IMR-90 (cell line): ENCODE measurements around the gene KDM2B. TPM values are rescaled to one million over a fixed set of nuclear protein-coding genes. Genes with fewer than 3 reads are reported as not detected.

Source experiments
- ATAC-seq: fragments of 200-7000 bp; cut with Tn5 transposase; 2 replicates; pipeline ENCODE4 v1.9.1; 2020; ENCODE audit warnings: low read depth, mild to moderate bottlenecking, moderate library complexity
- BruUV-seq: library from RNA; stranded (reverse); fragments of 400-500 nt; replicated peaks from 2 replicates; lab custom pipeline; 2021; lab: Mats Ljungman, UMichigan
- CTCF ChIA-PET: fragments of 300-600 bp; formaldehyde crosslinking; extraction: SDS; loops from one replicate; lab custom pipeline; 2021; ENCODE audit warnings: antibody characterized with exemption; lab: Yijun Ruan, JAX
- POLR2A ChIA-PET: fragments of 300-600 bp; sonication (Branson Sonifier 250); formaldehyde crosslinking; loops from one replicate; lab custom pipeline; 2022; ENCODE audit warnings: antibody characterized with exemption; ENCODE audit not compliant: unreplicated experiment; lab: Charles Lee
- DNase-seq: peaks from one replicate; pipeline ENCODE4 v3.0.0; 2013
- H2AFZ ChIP-seq: replicated peaks from 2 replicates; pipeline ENCODE3; 2013; ENCODE audit warnings: low read length, mild to moderate bottlenecking; ENCODE audit not compliant: poor library complexity
- H2AK5ac ChIP-seq: 2 replicates; pipeline ENCODE4 v1.6.1; 2013; ENCODE audit warnings: low read depth, low read length, inconsistent platforms
- H2AK9ac ChIP-seq: replicated peaks from 2 replicates; pipeline ENCODE3; 2013; ENCODE audit warnings: mild to moderate bottlenecking, low read depth, low read length, moderate library complexity; ENCODE audit not compliant: poor library complexity
- H2BK120ac ChIP-seq: 2 replicates; pipeline ENCODE4 v1.6.1; 2013; ENCODE audit warnings: low read depth, low read length, inconsistent platforms
- H2BK15ac ChIP-seq: 3 replicates; pipeline ENCODE4 v1.6.1; 2013; ENCODE audit warnings: low read depth, low read length, inconsistent platforms
- H2BK20ac ChIP-seq: 2 replicates; pipeline ENCODE4 v1.6.1; 2013; ENCODE audit warnings: low read depth, mild to moderate bottlenecking, inconsistent platforms, low read length, moderate library complexity
- H2BK5ac ChIP-seq: 2 replicates; pipeline ENCODE4 v1.6.1; 2013; ENCODE audit warnings: mild to moderate bottlenecking, low read depth, low read length, inconsistent platforms; ENCODE audit not compliant: poor library complexity, severe bottlenecking
- H3K14ac ChIP-seq: replicated peaks from 2 replicates; pipeline ENCODE4 v1.6.1; 2013; ENCODE audit warnings: low read depth, low read length, inconsistent platforms
- H3K18ac ChIP-seq: 2 replicates; pipeline ENCODE4 v1.6.1; 2013; ENCODE audit warnings: low read depth, low read length, control low read depth
- H3K23ac ChIP-seq: 2 replicates; pipeline ENCODE4 v1.6.1; 2013; ENCODE audit warnings: low read depth, low read length, inconsistent platforms
- H3K27ac ChIP-seq: 2 replicates; pipeline ENCODE4 v1.5.1; 2013; ENCODE audit warnings: mild to moderate bottlenecking, control low read depth, low read length; ENCODE audit not compliant: insufficient read depth
- H3K27me3 ChIP-seq: 2 replicates; pipeline ENCODE4 v1.6.1; 2013; ENCODE audit warnings: low read length; ENCODE audit not compliant: control insufficient read depth, insufficient read depth
- H3K36me3 ChIP-seq: 2 replicates; pipeline ENCODE4 v1.6.1; 2013; ENCODE audit warnings: low read length, mixed read lengths; ENCODE audit not compliant: control insufficient read depth, insufficient read depth
- H3K4ac ChIP-seq: 2 replicates; pipeline ENCODE4 v1.6.1; 2013; ENCODE audit warnings: low read depth, low read length, inconsistent platforms
- H3K4me1 ChIP-seq: 2 replicates; pipeline ENCODE4 v1.6.1; 2013; ENCODE audit warnings: low read length, mixed read lengths; ENCODE audit not compliant: control insufficient read depth, insufficient read depth
- H3K4me2 ChIP-seq: 2 replicates; pipeline ENCODE4 v1.6.1; 2013; ENCODE audit warnings: low read depth, mild to moderate bottlenecking, control low read depth, low read length, moderate library complexity
- H3K4me3 ChIP-seq: 2 replicates; pipeline ENCODE4 v1.5.1; 2013; ENCODE audit warnings: low read depth, mild to moderate bottlenecking, control low read depth, low read length, moderate library complexity; ENCODE audit not compliant: insufficient read depth
- H3K56ac ChIP-seq: 2 replicates; pipeline ENCODE4 v1.6.1; 2013; ENCODE audit warnings: low read length, inconsistent platforms; ENCODE audit not compliant: insufficient read depth; ENCODE audit errors: extremely low read depth
- H3K79me1 ChIP-seq, 2 experiments: 2 replicates each; pipeline ENCODE4 v1.6.1; 2013; ENCODE audit warnings: low read length in 2 of 2, inconsistent platforms in 1 of 2, low read depth in 1 of 2
- H3K9ac ChIP-seq: 2 replicates; pipeline ENCODE4 v1.6.1; 2013; ENCODE audit warnings: low read depth, low read length, control low read depth
- H3K9me1 ChIP-seq: 2 replicates; pipeline ENCODE4 v1.6.1; 2013; ENCODE audit warnings: low read length, inconsistent platforms; ENCODE audit not compliant: insufficient read depth
- H3K9me3 ChIP-seq: 2 replicates; pipeline ENCODE4 v1.6.1; 2013; ENCODE audit warnings: low read length; ENCODE audit not compliant: control insufficient read depth, insufficient read depth
- H4K20me1 ChIP-seq: 2 replicates; pipeline ENCODE4 v1.6.1; 2013; ENCODE audit warnings: low read length, inconsistent platforms; ENCODE audit not compliant: insufficient read depth
- H4K5ac ChIP-seq: 2 replicates; pipeline ENCODE4 v1.6.1; 2013; ENCODE audit warnings: mild to moderate bottlenecking, low read depth, low read length, control low read depth
- H4K8ac ChIP-seq, 2 experiments: 2 replicates each; pipeline ENCODE4 v1.6.1; 2013; ENCODE audit warnings: low read depth in 2 of 2, low read length in 2 of 2, control low read depth in 1 of 2, inconsistent platforms in 1 of 2
- H4K91ac ChIP-seq: 2 replicates; pipeline ENCODE4 v1.6.1; 2013; ENCODE audit warnings: low read depth, low read length, inconsistent platforms; ENCODE audit not compliant: insufficient read depth
- RCOR1 ChIP-seq: IDR thresholded peaks from 2 replicates; pipeline ENCODE4 v1.6.1; 2012; ENCODE audit warnings: mild to moderate bottlenecking, low read length, improper control_type of control experiment; ENCODE audit not compliant: insufficient replicate concordance
- SMC3 ChIP-seq: fragments of 150-350 bp; IDR thresholded peaks from 2 replicates; pipeline ENCODE4 v1.6.1; 2016; ENCODE audit warnings: low read depth, mild to moderate bottlenecking, antibody characterized with exemption, low read length, moderate library complexity
- WGBS, 2 experiments: methylation state at CpG; one replicate each; pipeline versions ENCODE4 v1.1.5 to v1.1.7; 2013; ENCODE audit warnings: missing lambda C conversion rate in 2 of 2; ENCODE audit not compliant: insufficient read length in 1 of 2; ENCODE audit errors: extremely low coverage in 2 of 2; 5-methylcytosine and 5-hydroxymethylcytosine counted together
- dilution Hi-C: fragments of 300-500 bp; cut with HindIII; formaldehyde crosslinking; loops from one replicate; pipeline ENCODE4 v1.14.3; 2018; ENCODE audit warnings: low sequenced_read_pairs; ENCODE audit not compliant: unreplicated experiment
- in situ Hi-C: fragments of 300-500 bp; cut with MboI; formaldehyde crosslinking; loops from 3 replicates; pipeline ENCODE4 v1.14.3; 2019; ENCODE audit warnings: low sequenced_read_pairs, inconsistent platforms, mixed read lengths
- intact Hi-C: fragments of 100-400 bp; cut with micrococcal nuclease; formaldehyde crosslinking; loops from 2 replicates; pipeline ENCODE4 v1.10.0; 2022
- polyA plus RNA-seq, 3 experiments: library from polyadenylated mRNA; depleted of rRNA; stranded (reverse); fragments of >200 nt; gene quantifications; 2 replicates each; pipeline ENCODE4 v1.2.3, GENCODE V29; 2012; ENCODE audit warnings: low replicate concordance in 1 of 3
- total RNA-seq: library from RNA; depleted of rRNA; stranded (reverse); fragments of >200 nt; gene quantifications from 2 replicates; pipeline ENCODE4 v1.2.3, GENCODE V29; 2012

Gene KDM2B
- total and polyA plus RNA-seq, 2 of the 4 experiments (the other 2 are of a cell fraction), result 22.6 to 24.2 TPM

- in situ Hi-C loops, result no loop called here
- Histone ChIP-seq H3K27me3 (no peaks in the 10 kb centered on the region), H3K9me3 (no peaks in the 10 kb centered on the region), H2BK120ac (no peak overlapping the region), H2BK15ac (peak overlapping the region; percentile 21; the same call in 1 of the 3 replicates), H3K18ac (no peak overlapping the region; the same call in 1 of the 2 replicates), H3K14ac (0 out of 2 replicates have a peak overlapping the region, but pooled peaks have one; percentile 54), H4K91ac (no peak overlapping the region), H2BK5ac (no peak overlapping the region), H3K23ac (no peak overlapping the region), H3K79me1 (peaks cover 9 to 52% of the 10 kb centered on the region in 2 experiments), H2AK9ac (no peak overlapping the region), H2AFZ (no peak overlapping the region), H3K27ac (no peak overlapping the region), H4K8ac (peak overlapping the region in 1 of 2 experiments; percentile 1; a peak in 1 of 4 replicates), H3K9ac (no peak overlapping the region), H3K4me1 (peaks cover 27% of the 10 kb centered on the region), H3K36me3 (peaks cover 6% of the 10 kb centered on the region), H2BK20ac (no peak overlapping the region), H3K4me3 (no peak overlapping the region), H3K9me1 (peaks cover 34% of the 10 kb centered on the region; the same call in 1 of the 2 replicates), H2AK5ac (no peak overlapping the region; the same call in 1 of the 2 replicates), H3K4ac (0 out of 2 replicates have a peak overlapping the region, but pooled peaks have one; percentile 78), H4K20me1 (0 out of 2 replicates have a peak, but pooled peaks cover 10% of the 10 kb centered on the region), H3K4me2 (no peak overlapping the region), H4K5ac (no peak overlapping the region; the same call in 1 of the 2 replicates), H3K56ac (no peak overlapping the region)
- TF ChIP-seq SMC3 (no peak), RCOR1 (peak; percentile 19)
- BruUV-seq, result no TSS peak
- dilution Hi-C loops, result no loop called here
- ATAC-seq, result no peak
- intact Hi-C loops, result no loop called here
- POLR2A ChIA-PET, result no interaction called here
- WGBS, 2 experiments, result 100% methylated on average over 1 of the region's 1 CpG; no CpG with 5 or more reads in 1 of the 2 experiments
- CTCF ChIA-PET, result no interaction called here
- DNase-seq, result no peak
Observed at GRCh38 chr12:121531356-121531750, 49.5 kb downstream of the KDM2B start.
